Muscle of leg (tissue), 11 donors: ENCODE measurements around the gene SDK2. TPM values are rescaled to one million over a fixed set of nuclear protein-coding genes. Genes with fewer than 3 reads are reported as not detected.

ENCODE experiments used
- DNase-seq: peaks from one replicate; pipeline ENCODE4 v3.0.0; 2013
- H3K27ac ChIP-seq: one replicate; pipeline ENCODE4 v1.5.1; 2013; ENCODE audit warnings: mild to moderate bottlenecking, low read length, control low read depth
- H3K27me3 ChIP-seq: one replicate; pipeline ENCODE4 v1.6.1; 2013; ENCODE audit warnings: low read length; ENCODE audit not compliant: control insufficient read depth, insufficient read depth
- H3K36me3 ChIP-seq: one replicate; pipeline ENCODE4 v1.6.1; 2013; ENCODE audit warnings: low read length; ENCODE audit not compliant: control insufficient read depth, insufficient read depth
- H3K4me1 ChIP-seq: one replicate; pipeline ENCODE4 v1.6.1; 2013; ENCODE audit warnings: low read length; ENCODE audit not compliant: control insufficient read depth, insufficient read depth
- H3K4me3 ChIP-seq: one replicate; pipeline ENCODE4 v1.5.1; 2013; ENCODE audit warnings: low read length, control low read depth
- H3K9me3 ChIP-seq: replicated peaks from 2 replicates; pipeline ENCODE4 v1.6.1; 2013; ENCODE audit warnings: low read depth, low read length; ENCODE audit not compliant: control insufficient read depth
- WGBS: methylation state at CpG from one replicate; pipeline ENCODE4 v1.1.5; 2013; ENCODE audit warnings: missing lambda C conversion rate; ENCODE audit not compliant: insufficient coverage; 5-methylcytosine and 5-hydroxymethylcytosine counted together
- polyA plus RNA-seq, 8 donors: library from polyadenylated mRNA; unstranded; fragments of 120-200 nt; gene quantifications; one replicate each; pipeline versions ENCODE4 v1.2.1 to v1.2.3, GENCODE V29; 2013; ENCODE audit warnings: inconsistent platforms in 1 of 8, low replicate concordance in 1 of 8; ENCODE audit not compliant: insufficient read length in 8 of 8, insufficient read depth in 1 of 8
- total RNA-seq: library from RNA; stranded (reverse); fragments of 120-200 nt; gene quantifications from one replicate; pipeline ENCODE4 v1.2.4, GENCODE V29; 2013

Gene SDK2
- total and polyA plus RNA-seq, 9 donors = 18.2 to 40.6 (median 25.8) TPM

DNA sequence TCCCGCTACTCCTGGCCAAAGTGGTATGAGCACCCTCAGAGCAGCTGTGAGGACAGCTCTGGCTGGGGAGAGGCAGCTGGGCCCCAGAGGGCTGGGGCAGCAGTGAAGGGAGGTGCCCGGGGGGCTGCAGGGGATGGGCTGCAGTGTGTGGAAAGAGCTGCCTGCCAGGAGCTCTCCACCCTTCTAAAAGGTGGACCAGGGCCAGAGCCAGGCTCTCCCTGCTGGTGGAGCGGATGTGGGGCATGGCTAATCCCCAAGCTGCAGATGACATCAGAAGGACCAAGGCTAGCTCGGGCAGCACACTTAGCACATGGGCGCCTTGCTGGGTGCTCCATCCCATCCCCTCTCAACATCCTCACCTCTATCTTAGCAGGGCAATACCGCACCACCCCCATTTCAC lies 103.1 kb downstream of the SDK2 start:
- peak; percentile 24 for DNase-seq
- WGBS = 69% methylated on average over 1 of the region's 6 CpGs

DNA sequence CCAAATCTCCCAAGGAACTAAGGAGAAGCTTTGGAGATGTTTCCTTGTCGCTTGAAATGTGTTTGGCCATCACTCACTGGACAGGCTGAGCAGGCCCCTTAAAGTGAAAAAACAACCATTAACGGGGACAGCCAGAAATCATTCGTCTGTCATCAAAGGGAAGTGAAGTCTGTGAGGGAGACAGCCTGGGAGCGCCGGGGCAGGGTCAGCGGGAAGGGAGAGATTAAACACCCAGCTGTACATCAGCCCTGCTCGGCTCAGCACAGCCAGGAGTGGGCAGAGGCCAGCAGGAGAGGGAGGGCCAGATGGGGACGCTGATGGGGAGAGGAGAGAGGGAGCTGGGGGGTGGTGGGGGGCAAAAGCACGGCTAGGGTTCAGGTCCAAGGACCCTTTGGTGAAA lies 105.1 kb downstream of the SDK2 start:
- H3K4me1 ChIP-seq = peaks cover 24% of the 10 kb centered on the region
- no peak overlapping the region for H3K27ac ChIP-seq
- H3K36me3 ChIP-seq = no peaks in the 10 kb centered on the region
- no peaks in the 10 kb centered on the region for H3K9me3 ChIP-seq
- whole genome bisulfite sequencing = 11% methylated on average over 8 of the region's 9 CpGs
- H3K4me3 ChIP-seq = no peak overlapping the region
- DNase-seq = no peak
- no peaks in the 10 kb centered on the region for H3K27me3 ChIP-seq

More for the DNA sequence above, 103.1 kb downstream of the SDK2 start:
- Histone ChIP-seq H3K27ac (no peak overlapping the region), H3K27me3 (no peaks in the 10 kb centered on the region), H3K9me3 (no peaks in the 10 kb centered on the region), H3K4me1 (peaks cover 18% of the 10 kb centered on the region), H3K36me3 (no peaks in the 10 kb centered on the region), H3K4me3 (no peak overlapping the region)

DNA sequence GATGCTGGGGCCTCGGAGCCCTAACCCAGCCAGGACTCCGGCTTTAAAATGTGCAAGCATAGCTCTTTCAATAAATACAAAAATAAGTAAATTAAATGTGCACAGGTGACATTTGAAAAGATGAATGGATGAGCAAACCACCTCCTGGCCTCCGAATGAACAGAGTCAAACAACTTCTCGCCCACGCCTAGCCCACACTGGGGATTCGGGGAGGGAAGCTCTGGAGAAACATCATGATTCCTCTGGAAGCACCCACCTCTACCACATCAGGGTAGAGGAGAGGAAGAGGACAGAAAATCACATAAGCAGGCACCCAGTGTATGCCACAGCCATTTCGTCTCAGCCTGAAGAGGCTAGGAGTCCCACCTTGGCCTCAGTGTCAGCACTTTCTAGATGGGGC lies 105.8 kb downstream of the SDK2 start:
- Histone ChIP-seq H3K9me3 (no peaks in the 10 kb centered on the region), H3K27me3 (no peaks in the 10 kb centered on the region), H3K36me3 (no peaks in the 10 kb centered on the region), H3K4me3 (no peak overlapping the region), H3K27ac (no peak overlapping the region), H3K4me1 (peaks cover 30% of the 10 kb centered on the region)
- 100% methylated on average over 1 of the region's 7 CpGs for WGBS
- DNase-seq = no peak

DNA sequence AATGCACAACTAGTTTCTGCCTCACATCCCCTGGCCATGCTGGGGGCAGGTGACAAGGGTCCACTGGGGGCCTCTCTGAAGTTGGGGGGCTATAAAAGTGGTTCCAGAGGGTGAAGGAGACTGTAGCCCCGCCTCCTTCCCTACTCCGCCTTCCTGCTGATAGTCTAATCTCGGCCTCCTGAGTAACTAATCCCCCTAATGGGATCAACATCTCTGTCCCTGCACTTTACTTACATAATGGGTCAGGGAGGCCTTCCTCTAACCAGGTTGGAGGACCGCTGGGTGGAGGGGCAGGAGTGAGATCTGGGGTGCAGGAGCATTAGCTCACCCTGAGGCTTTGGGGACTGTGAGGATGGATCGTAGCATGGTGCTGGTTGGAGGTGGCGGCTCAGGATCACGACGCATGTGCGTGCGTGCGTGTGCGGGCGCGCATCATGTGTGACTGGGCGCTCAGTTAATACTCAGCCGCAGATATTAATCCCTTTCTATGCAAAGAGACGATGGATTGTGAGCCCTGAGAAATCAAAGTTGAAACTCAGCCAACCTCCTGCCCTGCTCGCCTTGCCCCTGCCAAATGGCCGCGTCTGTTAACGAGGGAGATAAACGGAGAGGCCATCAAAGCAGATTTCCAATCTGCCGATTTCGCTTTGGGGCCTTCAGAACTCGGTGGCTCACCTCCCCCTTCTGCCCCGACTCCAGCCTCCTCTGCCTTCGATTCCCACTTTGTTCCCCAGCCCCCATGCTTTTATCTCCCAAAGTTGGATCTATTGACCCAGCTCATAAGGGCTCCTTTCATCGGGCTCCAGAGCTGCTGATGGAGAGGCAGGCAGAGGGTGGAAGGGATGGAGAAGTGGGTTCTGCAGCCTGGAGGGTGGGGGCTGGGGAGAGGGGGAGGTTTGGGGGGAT lies 107.3 kb downstream of the SDK2 start:
- peaks cover 41% of the 10 kb centered on the region for H3K4me1 ChIP-seq
- H3K4me3 ChIP-seq = no peak overlapping the region
- H3K9me3 ChIP-seq = no peaks in the 10 kb centered on the region
- no peak overlapping the region for H3K27ac ChIP-seq
- DNase-seq = no peak
- H3K27me3 ChIP-seq = no peaks in the 10 kb centered on the region
- 63% methylated on average over 22 of the region's 28 CpGs for WGBS
- no peaks in the 10 kb centered on the region for H3K36me3 ChIP-seq

DNA sequence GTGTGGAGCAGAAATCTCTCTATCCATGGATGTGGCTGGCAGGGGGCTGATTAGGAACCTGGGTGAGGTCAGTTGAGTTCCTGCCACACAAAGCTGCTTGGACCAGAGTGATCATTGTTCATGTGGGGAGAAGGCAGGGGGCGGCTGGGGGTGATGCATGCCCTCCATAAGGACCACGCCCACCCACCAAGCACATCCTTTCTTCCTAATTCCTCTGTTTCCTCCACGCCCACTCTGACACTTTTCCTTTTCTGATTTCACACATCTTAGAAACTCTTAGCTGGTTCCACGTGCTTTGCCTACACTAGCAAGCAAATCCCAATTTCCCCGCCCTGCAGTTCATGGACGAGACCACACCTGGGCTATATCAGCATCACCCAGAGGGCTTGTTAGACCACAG lies 108.5 kb downstream of the SDK2 start:
- peaks cover 42% of the 10 kb centered on the region for H3K4me1 ChIP-seq
- DNase-seq = no peak
- no peaks in the 10 kb centered on the region for H3K27me3 ChIP-seq
- H3K36me3 ChIP-seq = no peaks in the 10 kb centered on the region
- no peak overlapping the region for H3K4me3 ChIP-seq
- 79% methylated on average over 5 of the region's 6 CpGs for WGBS
- no peaks in the 10 kb centered on the region for H3K9me3 ChIP-seq
- H3K27ac ChIP-seq = no peak overlapping the region

DNA sequence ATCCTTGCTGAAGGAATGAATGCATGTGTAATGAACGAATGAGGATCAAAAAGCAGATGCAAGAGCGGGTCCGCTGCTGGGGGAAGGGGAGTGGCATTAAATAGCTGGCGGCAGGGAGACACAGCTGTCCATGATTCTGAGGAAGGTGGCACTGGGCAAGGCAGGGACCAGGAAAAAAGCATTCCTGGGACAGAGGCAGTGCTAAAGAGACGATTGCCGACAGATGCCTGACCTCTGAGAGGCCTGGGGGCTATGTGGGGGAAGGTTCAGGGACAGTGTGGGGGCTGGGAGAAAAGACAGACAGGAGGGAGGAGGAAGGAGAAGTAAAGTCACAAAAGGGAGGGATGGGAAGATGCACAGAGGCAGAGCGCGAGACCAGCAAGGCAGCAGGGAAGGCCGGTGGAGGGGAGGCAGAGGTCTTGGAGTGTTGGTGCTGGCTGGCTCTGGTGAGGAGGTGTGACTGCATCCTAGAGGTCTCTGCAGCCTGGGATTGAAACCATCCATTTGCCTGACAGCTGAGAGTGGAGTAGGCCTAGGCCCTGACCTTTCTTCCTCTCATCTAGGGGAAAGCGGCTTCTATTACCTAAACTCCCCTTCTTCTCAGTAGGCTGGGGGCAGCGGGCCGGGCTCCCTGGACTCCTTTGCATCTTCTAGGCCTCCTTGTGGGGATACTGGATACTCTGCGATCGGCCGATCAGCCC lies 109.9 kb downstream of the SDK2 start:
- WGBS = 43% methylated on average over 9 of the region's 15 CpGs
- Histone ChIP-seq H3K9me3 (no peaks in the 10 kb centered on the region), H3K27ac (no peak overlapping the region), H3K27me3 (no peaks in the 10 kb centered on the region), H3K4me1 (peaks cover 40% of the 10 kb centered on the region), H3K4me3 (no peak overlapping the region), H3K36me3 (no peaks in the 10 kb centered on the region)
- DNase-seq = no peak

DNA sequence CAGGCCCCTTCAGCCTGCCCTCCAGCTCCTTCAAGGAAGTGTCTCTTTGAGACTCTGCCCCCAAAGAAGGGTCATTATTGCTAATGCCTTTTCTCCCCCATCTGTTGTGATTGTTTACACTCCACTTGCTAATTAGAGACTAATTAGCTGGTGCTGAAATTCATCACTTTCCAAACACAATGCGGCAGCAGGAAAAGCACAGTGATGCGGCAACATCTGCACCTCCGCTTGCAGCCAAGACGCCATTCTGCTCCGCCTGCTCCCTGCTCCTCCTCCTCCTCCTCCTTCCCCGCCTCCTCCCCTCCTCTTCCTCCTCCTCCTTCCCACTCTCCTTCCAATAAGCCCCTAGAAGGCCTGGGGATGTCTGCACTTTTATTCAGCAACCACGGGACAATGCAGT lies 110.5 kb downstream of the SDK2 start:
- WGBS = 36% methylated on average over 7 of the region's 7 CpGs
- Histone ChIP-seq H3K36me3 (no peaks in the 10 kb centered on the region), H3K27me3 (no peaks in the 10 kb centered on the region), H3K9me3 (no peaks in the 10 kb centered on the region), H3K4me1 (peaks cover 40% of the 10 kb centered on the region), H3K27ac (no peak overlapping the region), H3K4me3 (no peak overlapping the region)
- peak; percentile 54 for DNase-seq

DNA sequence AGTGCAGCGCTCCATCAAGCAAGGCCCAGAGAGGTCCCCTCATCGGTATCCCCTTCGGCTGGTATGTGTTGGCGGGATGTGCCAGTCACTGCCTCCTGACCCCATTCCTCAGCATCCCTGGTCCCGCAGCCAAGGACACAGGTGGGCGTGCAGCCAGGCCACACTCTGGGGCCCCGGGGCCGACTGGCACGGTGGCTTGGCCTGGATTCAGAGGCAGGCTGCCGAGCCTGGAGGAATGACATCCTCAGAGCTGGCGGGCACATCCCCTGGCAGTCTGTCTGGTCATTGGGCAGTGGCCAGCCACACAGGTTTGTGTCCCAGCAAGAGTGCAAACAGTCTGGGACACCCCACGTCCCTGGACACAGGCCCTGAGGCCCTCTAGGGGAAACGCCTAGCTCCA lies 111.1 kb downstream of the SDK2 start:
- peaks cover 40% of the 10 kb centered on the region for H3K4me1 ChIP-seq
- peak; percentile 45 for DNase-seq
- no peaks in the 10 kb centered on the region for H3K9me3 ChIP-seq
- H3K36me3 ChIP-seq = no peaks in the 10 kb centered on the region
- H3K27ac ChIP-seq = no peak overlapping the region
- no peak overlapping the region for H3K4me3 ChIP-seq
- H3K27me3 ChIP-seq = no peaks in the 10 kb centered on the region
- 81% methylated on average over 12 of the region's 13 CpGs for WGBS

DNA sequence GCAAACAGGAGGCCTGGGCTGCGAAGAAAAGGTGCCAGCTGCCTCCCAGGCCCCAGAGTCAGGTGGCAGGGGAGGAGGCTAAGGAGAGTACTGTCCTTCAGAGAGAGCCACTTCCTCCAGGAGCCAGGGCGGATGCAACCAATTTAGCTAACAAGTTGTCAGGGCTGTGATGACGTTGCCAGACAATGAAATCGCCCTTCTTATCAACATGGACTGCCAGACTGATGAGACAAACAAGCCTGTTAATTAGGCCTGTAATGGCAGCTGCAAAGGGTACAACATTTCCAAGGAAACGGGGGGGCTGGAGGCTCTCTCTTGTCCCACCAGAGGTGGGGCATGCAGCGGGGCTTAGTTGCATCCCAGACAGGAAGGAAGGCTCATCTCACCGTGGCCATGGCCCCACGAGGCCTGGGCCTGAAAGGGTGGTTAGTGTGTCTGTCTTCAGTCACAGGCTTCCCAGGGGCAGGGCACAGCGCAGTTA lies 111.8 kb downstream of the SDK2 start:
- peak; percentile 27 for DNase-seq
- 37% methylated on average over 6 of the region's 9 CpGs for WGBS
- Histone ChIP-seq H3K9me3 (no peaks in the 10 kb centered on the region), H3K36me3 (no peaks in the 10 kb centered on the region), H3K27ac (no peak overlapping the region), H3K27me3 (no peaks in the 10 kb centered on the region), H3K4me1 (peaks cover 40% of the 10 kb centered on the region), H3K4me3 (no peak overlapping the region)

DNA sequence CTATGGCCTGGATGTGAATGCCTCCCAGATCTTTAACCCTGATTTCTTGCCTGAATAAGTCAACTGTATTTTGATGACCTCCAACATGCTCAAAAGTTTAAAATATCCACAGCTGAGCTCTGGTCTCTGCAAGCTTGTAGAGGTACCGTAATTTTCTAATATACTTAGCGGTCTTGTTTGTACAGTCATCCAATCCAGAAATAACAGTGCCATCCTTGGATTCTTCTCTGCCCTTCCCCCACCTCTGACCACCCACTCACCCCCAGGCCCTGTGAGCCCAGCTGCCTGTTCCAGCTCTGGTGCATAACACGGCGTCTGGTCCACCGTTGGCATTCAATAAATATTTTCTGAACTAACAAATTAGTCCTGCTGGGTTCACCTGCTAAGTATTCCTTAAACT lies 113.1 kb downstream of the SDK2 start:
- no peak for DNase-seq
- no peaks in the 10 kb centered on the region for H3K9me3 ChIP-seq
- H3K4me1 ChIP-seq = peaks cover 38% of the 10 kb centered on the region
- H3K36me3 ChIP-seq = no peaks in the 10 kb centered on the region
- no peak overlapping the region for H3K27ac ChIP-seq
- no peak overlapping the region for H3K4me3 ChIP-seq
- no peaks in the 10 kb centered on the region for H3K27me3 ChIP-seq
- WGBS = 58% methylated on average over 5 of the region's 5 CpGs
